T-helper 1 cell (primary cell): ENCODE results near the gene CCNY.
"Not testable (repeated sequence)": the region's sequence is repeated elsewhere in the genome, so short reads cannot be mapped to it uniquely, and the experiment has no call there.

ENCODE experiments used
- DNase-seq, 5 donors: peaks; one replicate each; pipeline ENCODE4 v3.0.0-alpha.2; 2012 to 2020

The CCNY gene

GRCh38 chr10:35334297-35334696 is 2.0 kb upstream of the CCNY start:
- no peak for DNase-seq

- peak in 1 of 5 donors; percentile 27 for DNase-seq
Measured at GRCh38 chr10:35335133-35336083, 901 bp upstream of the CCNY start.

GRCh38 chr10:35336921-35337823 is 863 bp downstream of the CCNY start:
- peak; percentile 11 to 24 (median 15) for DNase-seq

GRCh38 chr10:35339942-35340341 is 3.6 kb downstream of the CCNY start:
- peak in 1 of 5 donors; percentile 75 for DNase-seq

GRCh38 chr10:35340975-35341374 is 4.7 kb downstream of the CCNY start:
- DNase-seq = no peak

- DNase-seq = peak in 1 of 5 donors; percentile 86
Measured at GRCh38 chr10:35341521-35341920, 5.2 kb downstream of the CCNY start.

GRCh38 chr10:35342183-35342753 is 6.0 kb downstream of the CCNY start:
- DNase-seq = no peak

- DNase-seq = no peak
Measured at GRCh38 chr10:35343739-35344138, 7.4 kb downstream of the CCNY start.

GRCh38 chr10:35345383-35345742 is 9.1 kb downstream of the CCNY start:
- no peak for DNase-seq

- no peak for DNase-seq
Measured at GRCh38 chr10:35346248-35346647, 9.9 kb downstream of the CCNY start.

GRCh38 chr10:35347121-35347562 is 10.8 kb downstream of the CCNY start:
- no peak for DNase-seq

- DNase-seq = no peak
Measured at GRCh38 chr10:35347899-35348608, 11.7 kb downstream of the CCNY start.

GRCh38 chr10:35348609-35349388 is 12.5 kb downstream of the CCNY start:
- no peak for DNase-seq

- DNase-seq = no peak
Measured at GRCh38 chr10:35349389-35349915, 13.1 kb downstream of the CCNY start.

GRCh38 chr10:35351021-35351420 is 14.7 kb downstream of the CCNY start:
- no peak for DNase-seq

- no peak for DNase-seq
Measured at GRCh38 chr10:35352097-35352496, 15.8 kb downstream of the CCNY start.

- DNase-seq = peak in 1 of 5 donors; percentile 48
Measured at GRCh38 chr10:35352512-35352911, 16.2 kb downstream of the CCNY start.

- no peak for DNase-seq
Measured at GRCh38 chr10:35353395-35353794, 17.1 kb downstream of the CCNY start.

- DNase-seq = no peak
Measured at GRCh38 chr10:35353805-35354204, 17.5 kb downstream of the CCNY start.

- not testable (repeated sequence) for DNase-seq
Measured at GRCh38 chr10:35354257-35354656, 17.9 kb downstream of the CCNY start.
